AG04449 (cell line): ENCODE results near the gene SLC26A9.
A peak's percentile ranks its signal among the peaks of the same experiment; 100 is the strongest.

Experiments used
- CTCF ChIA-PET: fragments of 350-600 bp; formaldehyde crosslinking; extraction: SDS; loops from one replicate; lab custom pipeline; 2021; ENCODE audit warnings: antibody characterized with exemption; lab: Yijun Ruan, JAX
- POLR2A ChIA-PET: fragments of 400-600, 350-600 bp; formaldehyde crosslinking; extraction: SDS; loops from one replicate; lab custom pipeline; 2020; ENCODE audit warnings: antibody characterized with exemption, inconsistent platforms; lab: Yijun Ruan, JAX
- DNase-seq: peaks from one replicate; pipeline ENCODE4 v3.0.0-alpha.2; 2010; ENCODE audit warnings: low read depth, low spot score
- H3K4me3 ChIP-seq: 2 replicates; pipeline ENCODE4 v1.5.1; 2011; ENCODE audit warnings: low read depth, mild to moderate bottlenecking, control low read depth, low read length
- CTCF ChIP-seq: IDR thresholded peaks from one replicate; pipeline ENCODE4 v1.5.1; 2011; ENCODE audit warnings: mild to moderate bottlenecking, moderate library complexity, low read length, control low read depth, inconsistent platforms; ENCODE audit not compliant: insufficient read depth; ENCODE audit errors: missing control alignments

SLC26A9 gene

GRCh38 chr1:205980237-205980870 is 37.1 kb upstream of the SLC26A9 start:
- no peak for TF ChIP-seq CTCF
- no peak for DNase-seq
- CTCF ChIA-PET, result interaction anchor here (1.2 to 13.6 kb wide), 8 partner anchors 15 to 391 kb away, joined by 3 to 992 read pairs (median 201); no protein-coding TSS in a partner anchor
- H3K4me3 ChIP-seq, result no peak overlapping the region
- POLR2A ChIA-PET, result no interaction called here

GRCh38 chr1:205979301-205979700 is 36.0 kb upstream of the SLC26A9 start:
- ChIA-PET POLR2A (no interaction called here), CTCF (interaction anchor here (1.2 to 13.6 kb wide), 8 partner anchors 7 to 390 kb away, joined by 3 to 992 read pairs (median 201); no protein-coding TSS in a partner anchor)
- TF ChIP-seq CTCF, result no peak

GRCh38 chr1:205978676-205979075 is 35.4 kb upstream of the SLC26A9 start:
- CTCF ChIA-PET, result interaction anchor here (2.0 to 13.6 kb wide), 14 partner anchors 8 to 387 kb away, joined by 6 to 992 read pairs (median 56); no protein-coding TSS in a partner anchor

More at GRCh38 chr1:205979301-205979700, 36.0 kb upstream of the SLC26A9 start:
- DNase-seq, result no peak
- no peak overlapping the region for H3K4me3 ChIP-seq

GRCh38 chr1:205977402-205978014 is 34.3 kb upstream of the SLC26A9 start:
- ChIA-PET CTCF (interaction anchor here (0.6 to 13.6 kb wide), 87 partner anchors 9 to 449 kb away, joined by 3 to 992 read pairs (median 4); partner anchors contain the start of genes NUCKS1, RAB29, RAB7B and SLC26A9), POLR2A (interaction anchor here (0.7 to 1.8 kb wide), 7 partner anchors 24 to 186 kb away, joined by 3 to 10 read pairs (median 4); no protein-coding TSS in a partner anchor)
- no peak overlapping the region for H3K4me3 ChIP-seq
- peak; percentile 66 for DNase-seq
- peak; percentile 94 for TF ChIP-seq CTCF

More at GRCh38 chr1:205978676-205979075, 35.4 kb upstream of the SLC26A9 start:
- DNase-seq, result no peak
- no peak overlapping the region for H3K4me3 ChIP-seq
- POLR2A ChIA-PET, result no interaction called here
- no peak for TF ChIP-seq CTCF

- ChIA-PET POLR2A (interaction anchor here (0.7 to 1.8 kb wide), 7 partner anchors 25 to 185 kb away, joined by 3 to 10 read pairs (median 4); no protein-coding TSS in a partner anchor), CTCF (interaction anchor here (0.8 to 13.6 kb wide), 85 partner anchors 9 to 448 kb away, joined by 3 to 992 read pairs (median 5); partner anchors contain the start of genes NUCKS1, RAB29, RAB7B and SLC26A9)
- no peak for DNase-seq
- H3K4me3 ChIP-seq, result no peak overlapping the region
- peak; percentile 20 for TF ChIP-seq CTCF
Measured at GRCh38 chr1:205976708-205977401, 33.6 kb upstream of the SLC26A9 start.
